Neural cell (in vitro differentiated cells): ENCODE results near the gene MAP3K19. TPM values are rescaled to one million over a fixed set of nuclear protein-coding genes. Genes with fewer than 3 reads are reported as not detected.
"Not testable (repeated sequence)": the region's sequence is repeated elsewhere in the genome, so short reads cannot be mapped to it uniquely, and the experiment has no call there.

Experiments used
- H2AFZ ChIP-seq: fragments of 200-600, 300-800 bp; sonication (generic), shearing (Covaris generic); 2 replicates; pipeline ENCODE4 v1.6.0; 2014; ENCODE audit warnings: low read depth, mild to moderate bottlenecking, antibody characterized with exemption, low read length, moderate library complexity
- H3F3A ChIP-seq: fragments of 200-600 bp; shearing (Covaris generic); 2 replicates; pipeline ENCODE4 v1.6.1; 2016; ENCODE audit warnings: mild to moderate bottlenecking, moderate library complexity, mixed read lengths, antibody characterized with exemption, low read length; ENCODE audit not compliant: insufficient read depth, poor library complexity, severe bottlenecking
- H3K27ac ChIP-seq: fragments of 200-600, 300-800 bp; sonication (generic), shearing (Covaris generic); 2 replicates; pipeline ENCODE4 v1.5.1; 2014; ENCODE audit warnings: mild to moderate bottlenecking, low read length, moderate library complexity
- H3K27me3 ChIP-seq: fragments of 300-800, 200-600 bp; sonication (generic), shearing (Covaris generic); 2 replicates; pipeline ENCODE4 v1.6.0; 2014; ENCODE audit warnings: mild to moderate bottlenecking, low read depth, low read length, moderate library complexity; ENCODE audit not compliant: insufficient read depth
- H3K36me3 ChIP-seq: fragments of 300-800, 200-600 bp; sonication (generic), shearing (Covaris generic); 2 replicates; pipeline ENCODE4 v1.5.1; 2014; ENCODE audit warnings: mild to moderate bottlenecking, antibody characterized with exemption, low read length, moderate library complexity; ENCODE audit not compliant: insufficient read depth
- H3K4me2 ChIP-seq: fragments of 300-800, 200-600 bp; sonication (generic), shearing (Covaris generic); 2 replicates; pipeline ENCODE4 v1.6.0; 2014; ENCODE audit warnings: mild to moderate bottlenecking, low read length
- H3K4me3 ChIP-seq: fragments of 300-800, 200-600 bp; sonication (generic), shearing (Covaris generic); 2 replicates; pipeline ENCODE4 v1.5.1; 2014; ENCODE audit warnings: mild to moderate bottlenecking, low read length, moderate library complexity
- H3K79me2 ChIP-seq: fragments of 200-600 bp; shearing (Covaris generic); replicated peaks from 2 replicates; pipeline ENCODE4 v1.6.0; 2014; ENCODE audit warnings: mild to moderate bottlenecking, low read length, moderate library complexity; ENCODE audit not compliant: insufficient read depth
- H3K9ac ChIP-seq: fragments of 300-800, 200-600 bp; sonication (generic), shearing (Covaris generic); 2 replicates; pipeline ENCODE4 v1.6.1; 2016; ENCODE audit warnings: mild to moderate bottlenecking, low read length, mixed read lengths
- H3K9me2 ChIP-seq: fragments of 200-600 bp; shearing (Covaris generic); 2 replicates; pipeline ENCODE4 v1.6.1; 2016; ENCODE audit warnings: mild to moderate bottlenecking, low read length, mixed read lengths; ENCODE audit not compliant: insufficient read depth
- H3K9me3 ChIP-seq: fragments of 200-600, 300-800 bp; sonication (generic), shearing (Covaris generic); 2 replicates; pipeline ENCODE4 v1.6.1; 2016; ENCODE audit warnings: mild to moderate bottlenecking, mixed run types, low read length, moderate library complexity, mixed read lengths
- H4K20me1 ChIP-seq: fragments of 200-600 bp; shearing (Covaris generic); 2 replicates; pipeline ENCODE4 v1.6.1; 2016; ENCODE audit warnings: mild to moderate bottlenecking, mixed run types; ENCODE audit not compliant: insufficient read depth
- CTCF ChIP-seq: fragments of 450-650 bp; IDR thresholded peaks from 2 replicates; pipeline ENCODE4 v1.5.1; 2014; ENCODE audit warnings: antibody characterized with exemption, mild to moderate bottlenecking, moderate library complexity; ENCODE audit not compliant: poor library complexity, severe bottlenecking
- EP300 ChIP-seq: fragments of 450-650 bp; conservative IDR thresholded peaks from 2 replicates; pipeline ENCODE4 v1.6.1; 2014; ENCODE audit warnings: antibody characterized with exemption, mild to moderate bottlenecking, moderate library complexity; ENCODE audit not compliant: poor library complexity, severe bottlenecking
- EZH2 ChIP-seq: fragments of 200-600, 300-800 bp; shearing (Covaris generic), sonication (generic); IDR thresholded peaks from 2 replicates; pipeline ENCODE4 v1.6.1; 2014; ENCODE audit warnings: antibody characterized with exemption, low read length, borderline replicate concordance, mild to moderate bottlenecking; ENCODE audit not compliant: insufficient read depth, poor library complexity, severe bottlenecking
- MXI1 ChIP-seq: fragments of 450-650 bp; conservative IDR thresholded peaks from 2 replicates; pipeline ENCODE4 v1.6.1; 2014; ENCODE audit warnings: antibody characterized with exemption, mild to moderate bottlenecking; ENCODE audit not compliant: poor library complexity, severe bottlenecking
- POLR2AphosphoS5 ChIP-seq: IDR thresholded peaks from 2 replicates; pipeline ENCODE4 v1.6.1; 2012
- RAD21 ChIP-seq: fragments of 450-650 bp; conservative IDR thresholded peaks from 2 replicates; pipeline ENCODE4 v1.6.1; 2014; ENCODE audit warnings: antibody characterized with exemption, mild to moderate bottlenecking, moderate library complexity
- REST ChIP-seq: IDR thresholded peaks from 2 replicates; pipeline ENCODE4 v1.6.1; 2012; ENCODE audit warnings: borderline replicate concordance
- SMC3 ChIP-seq: fragments of 450-650 bp; conservative IDR thresholded peaks from 2 replicates; pipeline ENCODE4 v1.6.1; 2014; ENCODE audit warnings: antibody characterized with exemption, mild to moderate bottlenecking, moderate library complexity; ENCODE audit not compliant: poor library complexity
- TAF1 ChIP-seq: IDR thresholded peaks from 2 replicates; pipeline ENCODE4 v1.6.1; 2012; ENCODE audit warnings: low read depth
- polyA plus RNA-seq: library from polyadenylated mRNA; depleted of rRNA; stranded (reverse); fragments of >200 nt; gene quantifications from 2 replicates; pipeline ENCODE4 v1.2.3, GENCODE V29; 2014

The MAP3K19 gene
- polyA plus RNA-seq, 1 donor from 2014 or later: not detected

GRCh38 chr2:135037831-135038230, 9.4 kb downstream of the MAP3K19 start:
- H3K9me3 ChIP-seq: no peaks in the 10 kb centered on the region
- H3K4me2 ChIP-seq: no peak overlapping the region
- no peak overlapping the region for H3K27ac ChIP-seq
- no peaks in the 10 kb centered on the region for H3F3A ChIP-seq
- H3K79me2 ChIP-seq: no peaks in the 10 kb centered on the region
- no peaks in the 10 kb centered on the region for H4K20me1 ChIP-seq
- H3K9me2 ChIP-seq: no peaks in the 10 kb centered on the region
- H3K4me3 ChIP-seq: no peak overlapping the region
- no peaks in the 10 kb centered on the region for H3K36me3 ChIP-seq
- no peaks in the 10 kb centered on the region for H3K27me3 ChIP-seq
- no peak overlapping the region for H3K9ac ChIP-seq
- TF ChIP-seq CTCF (no peak), MXI1 (no peak), EP300 (no peak), SMC3 (no peak), TAF1 (no peak), EZH2 (no peak), RAD21 (no peak), REST (no peak), POLR2AphosphoS5 (no peak)
- H2AFZ ChIP-seq: no peak overlapping the region

GRCh38 chr2:135033216-135033615, 14.0 kb downstream of the MAP3K19 start:
- H3F3A ChIP-seq, H3K4me3 ChIP-seq, H3K9me2 ChIP-seq, H2AFZ ChIP-seq, H4K20me1 ChIP-seq, H3K79me2 ChIP-seq, H3K36me3 ChIP-seq, H3K9me3 ChIP-seq, H3K4me2 ChIP-seq, H3K27ac ChIP-seq, H3K27me3 ChIP-seq, H3K9ac ChIP-seq: not testable (repeated sequence)

GRCh38 chr2:135030826-135031225, 16.4 kb downstream of the MAP3K19 start:
- H3F3A ChIP-seq: no peaks in the 10 kb centered on the region
- H3K9me2 ChIP-seq: no peaks in the 10 kb centered on the region
- H3K9ac ChIP-seq: no peak overlapping the region
- no peaks in the 10 kb centered on the region for H3K27me3 ChIP-seq
- no peak overlapping the region for H3K4me3 ChIP-seq
- H3K9me3 ChIP-seq: no peaks in the 10 kb centered on the region
- no peaks in the 10 kb centered on the region for H3K79me2 ChIP-seq
- H2AFZ ChIP-seq: no peak overlapping the region
- TF ChIP-seq EZH2 (no peak), SMC3 (no peak)
- no peak overlapping the region for H3K4me2 ChIP-seq
- H3K27ac ChIP-seq: no peak overlapping the region
- H3K36me3 ChIP-seq: no peaks in the 10 kb centered on the region
- no peaks in the 10 kb centered on the region for H4K20me1 ChIP-seq
